Measurements from ENCODE around the gene GOLGA8B.
A peak's percentile ranks its signal among the peaks of the same experiment; 100 is the strongest.
"Not testable (repeated sequence)": the region's sequence is repeated elsewhere in the genome, so short reads cannot be mapped to it uniquely, and the experiment has no call there.

The GOLGA8B gene, protein sequence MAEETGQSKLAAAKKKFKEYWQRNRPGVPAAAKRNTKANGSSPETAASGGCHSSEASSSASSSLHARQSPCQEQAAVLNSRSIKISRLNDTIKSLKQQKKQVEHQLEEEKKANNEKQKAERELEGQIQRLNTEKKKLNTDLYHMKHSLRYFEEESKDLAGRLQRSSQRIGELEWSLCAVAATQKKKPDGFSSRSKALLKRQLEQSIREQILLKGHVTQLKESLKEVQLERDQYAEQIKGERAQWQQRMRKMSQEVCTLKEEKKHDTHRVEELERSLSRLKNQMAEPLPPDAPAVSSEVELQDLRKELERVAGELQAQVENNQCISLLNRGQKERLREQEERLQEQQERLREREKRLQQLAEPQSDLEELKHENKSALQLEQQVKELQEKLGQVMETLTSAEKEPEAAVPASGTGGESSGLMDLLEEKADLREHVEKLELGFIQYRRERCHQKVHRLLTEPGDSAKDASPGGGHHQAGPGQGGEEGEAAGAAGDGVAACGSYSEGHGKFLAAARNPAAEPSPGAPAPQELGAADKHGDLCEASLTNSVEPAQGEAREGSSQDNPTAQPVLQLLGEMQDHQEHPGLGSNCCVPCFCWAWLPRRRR

DNA sequence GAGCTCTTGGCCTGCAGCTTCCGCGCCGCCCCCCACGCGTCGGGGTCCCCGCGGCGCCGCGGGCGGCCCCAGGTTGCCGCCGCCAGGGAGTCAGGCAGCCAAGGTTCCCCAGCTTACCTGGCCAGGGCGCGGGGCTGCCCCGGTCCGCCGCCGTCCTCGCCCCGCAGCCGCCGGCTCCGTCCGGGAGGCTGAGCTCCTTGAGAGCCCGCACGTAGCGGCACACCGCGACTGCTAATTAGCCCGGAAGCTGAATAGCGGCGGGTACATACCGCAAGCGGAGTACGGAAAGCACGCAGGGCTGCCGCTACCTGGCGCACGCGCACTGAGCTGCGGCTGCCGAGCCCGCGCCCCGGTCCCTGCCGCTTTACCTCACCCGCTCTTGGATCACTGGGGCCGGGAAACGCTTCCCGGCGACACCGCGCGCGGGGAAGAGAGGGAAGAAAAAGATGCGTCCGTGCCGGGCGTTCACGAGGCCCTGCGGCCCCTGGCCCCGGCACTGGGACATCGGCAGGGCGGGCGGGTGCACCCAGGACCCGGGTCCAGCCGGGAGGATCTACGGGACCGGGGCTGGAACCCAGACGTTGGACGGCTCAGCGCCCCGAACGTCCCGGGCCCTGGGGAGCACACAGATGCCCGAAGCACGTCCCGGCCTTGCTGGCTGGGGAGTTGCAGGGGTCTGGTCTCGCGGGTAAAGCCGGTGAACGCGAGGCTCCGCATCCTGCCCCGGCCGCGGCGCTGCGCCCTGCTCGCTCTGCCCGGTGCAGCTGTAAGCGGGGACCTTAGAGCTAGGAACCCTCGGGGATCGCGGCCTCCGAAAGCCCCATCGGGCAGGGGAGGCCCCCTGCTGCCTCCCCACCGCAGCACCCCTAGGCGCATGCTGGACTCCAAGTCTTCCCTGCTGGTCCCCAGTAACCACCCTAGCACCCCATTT lies at the start of gene GOLGA8B:
Gene GOLGA8B (minus strand): TSS at position 253 of the 931 bp plus-strand sequence. CDS start 47,739 bp downstream, outside the sequence.
- no peak for DNase-seq

- DNase-seq: not testable (repeated sequence)
These were observed 49.7 kb upstream of the GOLGA8B start for GRCh38 chr15:34633165-34633564.

DNA sequence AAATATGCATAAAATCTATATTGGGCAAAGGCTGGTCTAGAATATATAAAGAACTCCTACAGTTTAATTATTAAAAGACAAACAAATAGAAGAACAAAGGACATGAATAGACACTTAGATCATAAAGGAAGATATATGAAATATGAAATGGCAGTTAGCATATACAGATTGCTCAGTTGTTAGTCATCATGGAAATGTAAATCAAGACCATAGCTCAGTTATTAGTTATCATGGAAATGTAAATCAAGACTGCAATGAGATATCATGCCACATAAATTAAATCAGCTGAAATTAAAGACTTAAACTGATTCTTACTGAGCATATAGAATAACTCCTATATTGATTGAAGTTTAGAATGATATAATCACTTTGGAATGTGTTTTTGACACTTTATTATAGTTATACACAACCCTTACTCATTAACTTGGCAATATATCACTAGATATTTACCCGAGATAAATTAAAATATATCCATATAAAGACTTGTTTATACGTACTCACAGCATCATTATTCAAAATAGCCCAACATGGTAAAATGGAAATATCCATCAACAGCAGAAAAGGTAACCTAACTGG lies 45.2 kb upstream of the GOLGA8B start:
- DNase-seq: no peak

DNA sequence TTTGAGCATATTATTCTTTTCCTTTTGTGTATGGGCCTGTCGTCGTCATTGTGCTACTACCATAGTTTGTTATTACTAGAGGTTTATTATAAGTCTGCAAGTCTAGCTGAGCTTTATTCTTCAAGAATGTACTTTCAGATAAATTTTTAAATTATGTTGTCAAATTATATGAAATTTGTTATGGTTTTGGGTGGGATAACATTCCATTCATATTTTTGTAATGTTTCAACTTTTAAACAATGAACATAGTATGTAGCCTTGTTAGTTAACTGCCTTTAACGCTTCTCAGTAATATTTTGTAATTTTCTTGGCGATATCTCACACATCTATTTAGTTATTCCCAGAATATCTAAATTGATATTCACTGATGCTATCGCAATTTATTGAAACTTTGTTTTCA lies 41.6 kb upstream of the GOLGA8B start:
- DNase-seq: no peak

GRCh38 chr15:34621675-34622074 lies 38.2 kb upstream of the GOLGA8B start:
- peak; percentile 51 for DNase-seq

DNA sequence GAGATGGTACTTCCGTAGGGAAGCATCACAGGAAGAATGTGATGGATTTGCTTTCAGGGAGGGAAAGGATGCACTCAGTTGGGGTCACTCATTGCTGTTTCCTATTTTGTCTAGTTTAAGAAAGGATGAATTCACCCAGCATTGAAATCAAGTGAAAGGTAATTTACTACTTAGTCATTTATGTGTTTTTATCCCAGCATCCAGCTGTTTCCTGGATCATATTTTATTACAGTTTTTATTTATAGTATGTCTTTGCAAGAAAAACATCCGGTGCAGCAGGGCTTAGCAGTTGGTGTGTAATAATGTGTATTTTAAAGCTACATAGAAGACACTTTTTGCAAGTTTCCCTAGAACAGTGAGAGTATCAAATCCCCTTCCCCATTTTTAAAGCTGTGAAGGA lies 37.4 kb upstream of the GOLGA8B start:
- DNase-seq: no peak

GRCh38 chr15:34620142-34620541 lies 36.7 kb upstream of the GOLGA8B start:
- DNase-seq: no peak

DNA sequence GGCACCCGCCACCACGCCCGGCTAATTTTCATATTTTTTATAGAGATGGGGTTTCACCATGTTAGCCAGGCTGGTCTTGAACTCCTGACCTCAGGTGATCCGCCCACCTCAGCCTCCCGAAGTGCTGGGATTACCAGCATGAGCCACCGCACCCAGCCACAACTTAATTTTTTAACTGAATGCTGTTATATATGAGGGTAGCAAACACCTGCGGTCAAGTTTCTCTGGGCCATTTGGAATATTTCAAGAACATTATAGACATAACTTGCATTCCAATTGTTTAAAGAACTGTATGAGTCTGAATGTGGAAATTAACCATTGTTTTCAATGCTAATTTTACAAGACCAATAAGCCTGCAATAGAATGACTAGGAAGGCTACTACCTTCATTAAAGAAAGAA lies 35.7 kb upstream of the GOLGA8B start:
- DNase-seq: no peak

GRCh38 chr15:34618073-34618472 lies 34.6 kb upstream of the GOLGA8B start:
- DNase-seq: no peak

GRCh38 chr15:34616613-34617012 lies 33.2 kb upstream of the GOLGA8B start:
- DNase-seq: no peak

- DNase-seq: no peak
These were observed 30.5 kb upstream of the GOLGA8B start for GRCh38 chr15:34613997-34614396.

- no peak for DNase-seq
These were observed 29.9 kb upstream of the GOLGA8B start for GRCh38 chr15:34613301-34613700.

DNA sequence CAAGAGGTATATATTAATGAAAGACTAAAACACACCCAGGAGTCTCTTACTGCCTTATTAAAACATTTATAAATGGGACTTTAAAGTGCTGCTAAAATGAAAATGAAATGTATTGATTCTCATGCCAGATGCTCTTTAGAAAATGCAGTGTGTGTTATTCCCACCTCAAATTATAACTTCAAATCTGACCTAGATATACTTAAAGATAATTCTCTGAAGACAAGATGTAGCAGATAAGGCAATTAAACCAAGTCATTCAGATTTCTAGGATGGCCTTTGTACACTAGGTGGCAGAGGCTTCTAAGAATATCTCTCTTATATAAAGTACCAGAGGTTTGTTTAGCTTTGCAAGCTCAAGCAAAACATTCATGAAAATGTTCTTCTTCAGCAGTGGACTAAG lies 26.9 kb upstream of the GOLGA8B start:
- no peak for DNase-seq

DNA sequence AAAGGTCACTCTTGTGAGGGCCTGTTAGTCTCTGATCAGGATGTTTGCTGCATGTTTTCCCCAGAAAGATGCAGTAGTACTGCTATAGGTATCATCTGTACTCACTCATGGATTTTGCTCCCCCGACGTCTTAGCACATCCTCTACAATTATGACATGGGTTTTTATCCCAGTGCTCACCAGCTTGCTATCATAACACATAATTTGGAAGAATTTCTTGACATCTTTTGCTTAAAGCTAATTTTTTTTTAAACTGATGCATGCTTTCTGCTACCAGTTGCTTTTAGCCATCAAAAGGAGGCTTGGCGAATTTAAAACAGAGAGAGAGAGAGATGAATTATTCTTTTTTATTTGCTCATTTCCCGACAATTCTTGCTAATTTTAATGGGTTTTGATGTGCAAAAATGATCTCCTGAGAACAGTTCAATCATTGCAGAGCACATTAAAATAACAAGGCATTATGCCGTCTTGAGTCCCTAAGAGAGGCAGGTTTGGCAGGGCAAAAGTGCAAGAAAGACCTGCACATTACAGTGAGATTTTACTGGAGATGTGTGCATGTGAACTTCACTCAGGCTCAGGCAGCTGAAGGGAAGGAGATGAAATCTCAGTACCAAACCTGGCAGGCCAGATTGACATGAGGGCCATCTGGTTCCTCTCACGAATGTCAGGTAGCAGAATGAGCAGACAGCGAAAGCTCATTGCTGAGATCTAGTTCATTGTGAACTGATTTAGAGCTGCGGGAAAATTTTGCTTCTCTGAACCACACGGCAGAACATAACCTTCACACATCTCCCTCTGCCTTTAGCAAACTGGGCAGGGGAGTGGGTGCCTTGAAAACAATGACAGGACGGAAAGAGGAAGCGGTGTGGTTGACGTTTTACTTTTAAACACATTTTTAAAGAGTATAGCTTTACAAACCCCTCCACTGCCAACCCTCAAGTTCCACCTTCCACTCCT lies 25.9 kb upstream of the GOLGA8B start:
- DNase-seq: peak; percentile 9

DNA sequence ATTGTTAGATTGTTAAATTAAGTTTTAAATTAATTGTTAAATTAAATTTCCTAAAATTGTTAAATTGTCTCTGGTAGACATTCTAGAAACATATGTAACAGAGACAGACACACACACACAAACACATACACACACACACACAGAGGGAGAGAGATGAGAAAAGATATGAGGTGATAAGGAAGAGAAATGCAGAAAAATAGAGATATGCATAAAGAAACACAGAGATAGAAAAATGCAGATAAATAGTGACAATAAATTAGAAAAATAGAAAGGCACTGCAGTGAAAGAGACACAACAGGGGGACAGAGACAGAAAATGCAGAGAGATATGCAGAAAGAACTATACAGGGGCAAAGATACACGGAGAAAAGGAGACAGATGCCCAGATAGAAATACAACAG lies 25.1 kb upstream of the GOLGA8B start:
- DNase-seq: no peak

DNA sequence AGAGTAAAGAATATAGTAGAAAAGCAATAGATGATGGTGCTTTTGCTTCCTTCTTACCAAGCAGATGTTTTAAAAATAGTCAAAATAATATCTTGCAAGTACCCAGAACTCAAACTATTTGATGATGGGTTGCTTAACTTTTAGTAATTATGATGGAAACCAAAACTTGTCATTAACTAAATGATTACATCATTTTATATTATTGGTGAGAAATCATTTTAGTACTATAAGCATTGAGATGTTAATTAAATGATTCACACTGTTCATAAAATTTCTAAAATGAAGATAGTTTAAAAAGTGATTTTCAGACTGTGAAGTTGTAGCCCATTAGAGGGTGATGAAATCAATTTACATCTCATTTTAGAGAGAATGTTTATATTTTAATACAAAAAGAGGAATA lies 24.4 kb upstream of the GOLGA8B start:
- no peak for DNase-seq

- DNase-seq: no peak
These were observed 23.1 kb upstream of the GOLGA8B start for GRCh38 chr15:34606545-34606944.

DNA sequence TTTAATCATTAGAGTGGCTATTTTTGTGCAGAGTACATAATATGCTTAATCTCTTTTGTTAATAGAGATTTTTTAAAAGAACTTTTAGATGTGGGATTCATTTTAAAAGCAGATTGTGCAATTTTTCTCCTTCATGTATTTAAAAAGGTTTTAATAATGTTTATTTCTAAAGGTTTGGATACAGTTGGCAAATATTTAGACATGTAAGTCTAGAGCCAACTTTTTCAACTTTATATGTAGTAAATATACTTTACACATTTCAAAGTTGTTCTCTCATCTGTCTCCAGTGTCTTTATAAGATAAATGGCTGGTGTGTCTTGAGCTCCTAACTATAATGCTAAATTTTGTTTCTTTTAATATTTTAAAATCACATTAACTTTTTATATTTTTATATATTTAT lies 22.7 kb upstream of the GOLGA8B start:
- no peak for DNase-seq

- DNase-seq: no peak
These were observed 19.6 kb upstream of the GOLGA8B start for GRCh38 chr15:34603095-34603494.

DNA sequence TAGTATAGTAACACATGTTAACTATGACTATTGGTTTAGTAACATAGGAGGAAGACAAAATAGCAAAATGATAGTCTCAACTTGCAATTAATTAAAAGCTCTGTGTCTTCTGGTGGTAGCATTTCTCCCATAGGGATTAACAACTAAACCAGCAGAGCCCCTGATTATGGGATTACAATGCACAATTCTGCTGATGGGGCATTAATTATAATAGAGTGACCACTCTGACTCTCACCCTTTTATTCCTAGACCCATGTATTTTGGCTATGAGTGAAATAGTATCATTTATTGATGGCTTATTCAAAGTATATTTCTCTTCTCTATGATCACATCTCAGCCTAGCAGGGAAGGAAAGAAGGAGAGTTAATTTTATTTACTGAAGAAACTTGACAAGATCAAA lies 17.5 kb upstream of the GOLGA8B start:
- DNase-seq: no peak

DNA sequence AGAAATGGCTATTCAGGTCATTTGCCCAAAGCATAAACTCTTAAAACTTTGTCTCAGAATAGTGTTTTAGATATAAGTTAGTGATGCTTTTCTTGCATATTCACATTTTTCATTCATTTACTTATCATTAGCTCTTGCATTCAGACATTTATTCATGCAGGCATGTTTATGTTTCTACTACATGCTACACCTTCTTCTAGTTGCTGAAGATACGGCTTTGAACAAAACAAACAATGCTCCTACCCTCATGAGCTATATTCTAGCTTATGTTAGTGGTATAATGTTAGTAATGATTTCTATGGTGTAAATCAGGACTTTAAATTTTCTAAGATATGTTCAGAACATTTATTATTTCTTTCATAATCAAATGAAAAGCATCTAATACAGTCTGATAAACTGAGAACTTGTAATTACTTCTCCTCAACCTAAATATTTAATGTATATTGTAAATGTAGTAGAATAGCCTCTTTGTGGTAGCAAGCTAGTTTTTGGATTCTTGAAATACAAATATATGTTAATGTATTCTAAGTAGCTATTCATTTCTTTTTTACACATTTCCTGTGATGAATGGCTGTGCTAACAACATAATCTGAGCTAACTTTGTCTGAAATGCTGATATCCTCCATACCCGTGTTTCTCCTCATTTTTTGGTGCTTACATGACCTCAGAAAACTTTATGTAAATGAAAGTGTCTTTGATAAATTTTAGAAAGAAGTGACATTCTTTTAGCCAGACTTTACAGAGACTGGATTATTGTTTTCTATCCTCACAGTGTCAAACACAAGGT lies 15.5 kb upstream of the GOLGA8B start:
- no peak for DNase-seq
